Measurements from ENCODE around the gene IGFL3. TPM values are rescaled to one million over a fixed set of nuclear protein-coding genes. Genes with fewer than 3 reads are reported as not detected.

Gene IGFL3
- total and polyA plus RNA-seq, 2 of the 13 experiments (the other 11 are each of a cell fraction or from before 2014, with no cell fraction given) = not detected

GRCh38 chr19:46076951-46077814 is 47.3 kb downstream of the IGFL3 start:
- ATAC-seq = peak; percentile 98
- Histone ChIP-seq H3K4me1 (ENCODE audit: insufficient read depth, low read length) (peaks cover 33% of the 10 kb centered on the region), H3K4me2 (ENCODE audit: low read depth, low read length) (peak overlapping the region; percentile 94), H3K4me3 (replicated peaks in 1 of 3; ENCODE audit: insufficient read depth in 1 of 3, low read depth in 2 of 3, low read length in 3 of 3) (peak overlapping the region; percentile 63 to 80 (median 65)), H3K9me3 (ENCODE audit: low read length) (no peaks in the 10 kb centered on the region), H3K27ac (ENCODE audit: extremely low read length, insufficient read depth, low read length) (no peak overlapping the region), H3K79me2 (ENCODE audit: insufficient read depth, low read length) (no peaks in the 10 kb centered on the region), H3K36me3 (replicated peaks in 1 of 2; ENCODE audit: control insufficient read depth in 1 of 2, insufficient read depth in 2 of 2, low read length in 2 of 2) (no peaks in the 10 kb centered on the region), H2AFZ (ENCODE audit: low read length) (peak overlapping the region; percentile 79), H3K27me3 (ENCODE audit: control insufficient read depth in 1 of 2, insufficient read depth in 2 of 2, low read length in 2 of 2) (no peaks in the 10 kb centered on the region; a peak in 1 of 5 replicates), H3K9ac (ENCODE audit: insufficient read depth, low read depth, low read length) (peak overlapping the region; percentile 52), H4K20me1 (ENCODE audit: insufficient read depth, low read length) (no peaks in the 10 kb centered on the region)
- 5% methylated on average over 13 of the region's 50 CpGs for WGBS (ENCODE audit: low lambda C conversion rate)
- POLR2A ChIA-PET = interaction anchor here (1.1 to 1.5 kb wide), 2 partner anchors 9 to 175 kb away, joined by 3 read pairs; partner anchors contain the start of gene MYPOP
- CTCF ChIA-PET (ENCODE audit: low intra/inter-chr PET ratio, low total read pairs) = interaction anchor here (0.7 to 4.6 kb wide), 10 partner anchors 8 to 260 kb away, joined by 3 to 166 read pairs (median 7); no protein-coding TSS in a partner anchor
- BruUV-seq (replicated peaks) = no TSS peak
- peak; percentile 87 for DNase-seq (ENCODE audit: low spot score)
- in situ Hi-C loops (cut with HindIII; ENCODE audit: extremely low pct_ligation_motif_present, low pct_unique_long_range_greater_than_20kb) = loop anchor here (5.0 to 10.0 kb wide), 2 partner anchors 50 to 172 kb away; partner anchors contain the start of gene MYPOP
- intact Hi-C loops (cut with micrococcal nuclease; ENCODE audit: unreplicated experiment) = loop anchor here (1.0 to 5.0 kb wide), 4 partner anchors 40 to 260 kb away; partner anchors contain the start of gene RSPH6A
- peak; percentile 94 for FAIRE-seq
- TF ChIP-seq POGK (CRISPR knock-in tag; conservative IDR thresholded peaks at IDR 0.05) = 0 out of 2 replicates have a peak, but pooled peaks have one; percentile 12
- 0 out of 2 replicates have a peak, but pooled peaks have one; percentile 21 for TF ChIP-seq RARA (CRISPR knock-in tag; IDR thresholded peaks at IDR 0.05)
- TF ChIP-seq POLR2G (IDR thresholded peaks at IDR 0.05; ENCODE audit: low read depth, low read length) = peak; percentile 44; the same call in 1 of the 2 replicates
- TF ChIP-seq YEATS4 (CRISPR knock-in tag; IDR thresholded peaks at IDR 0.05; ENCODE audit: borderline replicate concordance) = no peak
- peak; percentile 67 for TF ChIP-seq HOXA3 (CRISPR knock-in tag; IDR thresholded peaks at IDR 0.05)
- peak; percentile 96 for TF ChIP-seq CTCF (CRISPR knock-in tag; IDR thresholded peaks at IDR 0.05)
- peak; percentile 40; the same call in 1 of the 2 replicates for TF ChIP-seq ZNF331 (CRISPR knock-in tag; IDR thresholded peaks at IDR 0.05)
- TF ChIP-seq FOXA3 (CRISPR knock-in tag; IDR thresholded peaks at IDR 0.05) = 0 out of 2 replicates have a peak, but pooled peaks have one; percentile 29
- peak; percentile 97 for TF ChIP-seq PTBP1 (IDR thresholded peaks at IDR 0.05; ENCODE audit: low read depth, low read length, poor library complexity, severe bottlenecking)
- TF ChIP-seq ZNF431 (CRISPR knock-in tag; IDR thresholded peaks at IDR 0.05; ENCODE audit: borderline replicate concordance, low read depth) = no peak
- no peak; the same call in 1 of the 2 replicates for TF ChIP-seq HIVEP1 (CRISPR knock-in tag; IDR thresholded peaks at IDR 0.05)
- TF ChIP-seq STAG1 (CRISPR knock-in tag; IDR thresholded peaks at IDR 0.05) = peak; percentile 96
- TF ChIP-seq NFIB (CRISPR knock-in tag; IDR thresholded peaks at IDR 0.05; ENCODE audit: borderline replicate concordance) = no peak
- peak; percentile 52; the same call in 1 of the 2 replicates for TF ChIP-seq ZNF644 (CRISPR knock-in tag; IDR thresholded peaks at IDR 0.05; ENCODE audit: low read depth)
- TF ChIP-seq ZNF574 (CRISPR knock-in tag; IDR thresholded peaks at IDR 0.05) = peak; percentile 55; the same call in 1 of the 2 replicates
- TF ChIP-seq ZMYM2 (CRISPR knock-in tag; IDR thresholded peaks at IDR 0.05) = 0 out of 2 replicates have a peak, but pooled peaks have one; percentile 34

Measured in HepG2 (cell line).